HL-60 (cell line): ENCODE measurements around the gene AK8.

Experiments
- DNase-seq, 2 experiments: peaks; one replicate each; pipeline ENCODE4 v3.0.0-alpha.2; 2010 to 2020; ENCODE audit warnings: low read depth in 1 of 2, low spot score in 1 of 2
- H3K27ac ChIP-seq: fragments of 250-450 bp; sonication (Bioruptor Pico); replicated peaks from 2 replicates; pipeline ENCODE4 v1.5.1; 2020; ENCODE audit warnings: mild to moderate bottlenecking, moderate library complexity
- H3K27me3 ChIP-seq: fragments of 250-450 bp; sonication (Bioruptor Pico); 2 replicates; pipeline ENCODE4 v1.5.1; 2021; ENCODE audit warnings: mild to moderate bottlenecking, moderate library complexity; ENCODE audit not compliant: insufficient read depth, poor library complexity, severe bottlenecking
- H3K4me3 ChIP-seq: replicated peaks from 2 replicates; pipeline ENCODE4 v1.5.1; 2011; ENCODE audit warnings: mild to moderate bottlenecking, control low read depth, low read length; ENCODE audit not compliant: insufficient read depth
- CTCF ChIP-seq: IDR thresholded peaks from one replicate; pipeline ENCODE4 v1.5.1; 2011; ENCODE audit warnings: low read length, control low read depth, inconsistent platforms; ENCODE audit not compliant: insufficient read depth
- GABPA ChIP-seq: IDR thresholded peaks from 2 replicates; pipeline ENCODE4 v1.6.1; 2012; ENCODE audit warnings: low read depth
- POLR2AphosphoS5 ChIP-seq: IDR thresholded peaks from 2 replicates; pipeline ENCODE4 v1.6.1; 2012; ENCODE audit warnings: low read depth
- REST ChIP-seq: IDR thresholded peaks from 2 replicates; pipeline ENCODE4 v1.6.1; 2012; ENCODE audit warnings: low read depth; ENCODE audit not compliant: insufficient replicate concordance
- SPI1 ChIP-seq: IDR thresholded peaks from 2 replicates; pipeline ENCODE4 v1.6.1; 2012; ENCODE audit warnings: low read depth, mild to moderate bottlenecking, borderline replicate concordance

The AK8 gene

GRCh38 chr9:132877458-132877823 is 643 bp downstream of the AK8 start:
- peak overlapping the region; percentile 83 for H3K4me3 ChIP-seq
- no peaks in the 10 kb centered on the region for H3K27me3 ChIP-seq
- no peak overlapping the region for H3K27ac ChIP-seq
- DNase-seq = no peak
- TF ChIP-seq SPI1 (no peak), REST (no peak), CTCF (no peak), GABPA (no peak), POLR2AphosphoS5 (no peak)

- no peak for TF ChIP-seq POLR2AphosphoS5
- TF ChIP-seq REST = no peak
- TF ChIP-seq SPI1 = no peak
- no peak for TF ChIP-seq CTCF
- no peak for TF ChIP-seq GABPA
- DNase-seq = no peak
- no peak overlapping the region for H3K27ac ChIP-seq
- no peak overlapping the region for H3K4me3 ChIP-seq
- H3K27me3 ChIP-seq = no peaks in the 10 kb centered on the region
Observed at GRCh38 chr9:132876849-132877248, 1.2 kb downstream of the AK8 start.

- TF ChIP-seq POLR2AphosphoS5 (no peak), GABPA (no peak), CTCF (no peak), REST (no peak), SPI1 (no peak)
Observed at GRCh38 chr9:132875159-132875558, 2.9 kb downstream of the AK8 start.

More at GRCh38 chr9:132875159-132875558, 2.9 kb downstream of the AK8 start:
- Histone ChIP-seq H3K27ac (no peak overlapping the region), H3K27me3 (no peaks in the 10 kb centered on the region), H3K4me3 (no peak overlapping the region)
- no peak for DNase-seq
